ENCODE results near the gene GPC1. TPM values are rescaled to one million over a fixed set of nuclear protein-coding genes. Genes with fewer than 3 reads are reported as not detected.

GPC1 gene
- total and polyA plus RNA-seq, 2 of the 4 experiments (the other 2 are of a cell fraction) = 16.0 to 211 TPM

DNA sequence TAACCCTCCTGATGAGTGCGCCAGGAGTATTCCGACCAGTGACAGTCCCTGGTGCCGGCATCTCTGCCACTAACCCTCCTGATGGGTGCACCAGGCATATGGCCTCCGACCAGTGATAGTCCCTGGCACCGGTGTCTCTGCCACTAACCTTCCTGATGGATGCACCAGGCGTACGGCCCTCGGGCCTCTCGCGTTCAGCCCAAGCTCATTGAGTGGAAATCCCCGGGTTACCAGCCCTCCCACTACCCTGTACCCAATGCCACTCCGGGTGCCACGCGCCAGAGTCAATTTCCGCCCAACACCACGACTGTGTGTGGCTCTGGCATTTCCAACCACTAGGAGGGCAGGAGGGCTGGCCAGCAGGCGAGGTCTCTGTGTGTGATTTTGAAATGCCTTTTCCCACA is 11.7 kb upstream of the GPC1 start:
- ChIA-PET CTCF (interaction anchor here (1.3 kb wide), 1 partner anchor 11 kb away, joined by 3 read pairs; no protein-coding TSS in a partner anchor), POLR2A (ENCODE audit: unreplicated experiment) (no interaction called here)
- H2BK20ac ChIP-seq (ENCODE audit: low read depth, low read length) = no peak overlapping the region
- no peak overlapping the region for H3K4ac ChIP-seq (ENCODE audit: low read depth, low read length)
- no peak overlapping the region for H2AFZ ChIP-seq (replicated peaks; ENCODE audit: low read length, poor library complexity)
- H3K4me2 ChIP-seq (ENCODE audit: low read depth, low read length) = no peak overlapping the region
- H3K27me3 ChIP-seq (ENCODE audit: control insufficient read depth, insufficient read depth, low read length) = no peaks in the 10 kb centered on the region
- H3K14ac ChIP-seq (replicated peaks; ENCODE audit: low read depth, low read length) = no peak overlapping the region
- TF ChIP-seq MAZ (IDR thresholded peaks at IDR 0.05; ENCODE audit: borderline replicate concordance, low read depth, low read length) = no peak
- no peak for TF ChIP-seq RCOR1 (IDR thresholded peaks at IDR 0.05; ENCODE audit: insufficient replicate concordance, low read length)
- TF ChIP-seq, protein P1, sequence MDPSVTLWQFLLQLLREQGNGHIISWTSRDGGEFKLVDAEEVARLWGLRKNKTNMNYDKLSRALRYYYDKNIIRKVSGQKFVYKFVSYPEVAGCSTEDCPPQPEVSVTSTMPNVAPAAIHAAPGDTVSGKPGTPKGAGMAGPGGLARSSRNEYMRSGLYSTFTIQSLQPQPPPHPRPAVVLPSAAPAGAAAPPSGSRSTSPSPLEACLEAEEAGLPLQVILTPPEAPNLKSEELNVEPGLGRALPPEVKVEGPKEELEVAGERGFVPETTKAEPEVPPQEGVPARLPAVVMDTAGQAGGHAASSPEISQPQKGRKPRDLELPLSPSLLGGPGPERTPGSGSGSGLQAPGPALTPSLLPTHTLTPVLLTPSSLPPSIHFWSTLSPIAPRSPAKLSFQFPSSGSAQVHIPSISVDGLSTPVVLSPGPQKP (IDR thresholded peaks at IDR 0.05; ENCODE audit: borderline replicate concordance, low read depth, low read length) = no peak
- no peak for TF ChIP-seq FOS (IDR thresholded peaks at IDR 0.05; ENCODE audit: low read depth, low read length)
- TF ChIP-seq, protein P2, sequence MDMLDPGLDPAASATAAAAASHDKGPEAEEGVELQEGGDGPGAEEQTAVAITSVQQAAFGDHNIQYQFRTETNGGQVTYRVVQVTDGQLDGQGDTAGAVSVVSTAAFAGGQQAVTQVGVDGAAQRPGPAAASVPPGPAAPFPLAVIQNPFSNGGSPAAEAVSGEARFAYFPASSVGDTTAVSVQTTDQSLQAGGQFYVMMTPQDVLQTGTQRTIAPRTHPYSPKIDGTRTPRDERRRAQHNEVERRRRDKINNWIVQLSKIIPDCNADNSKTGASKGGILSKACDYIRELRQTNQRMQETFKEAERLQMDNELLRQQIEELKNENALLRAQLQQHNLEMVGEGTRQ (IDR thresholded peaks at IDR 0.05; ENCODE audit: low read depth, low read length) = no peak
- TF ChIP-seq, protein P3, sequence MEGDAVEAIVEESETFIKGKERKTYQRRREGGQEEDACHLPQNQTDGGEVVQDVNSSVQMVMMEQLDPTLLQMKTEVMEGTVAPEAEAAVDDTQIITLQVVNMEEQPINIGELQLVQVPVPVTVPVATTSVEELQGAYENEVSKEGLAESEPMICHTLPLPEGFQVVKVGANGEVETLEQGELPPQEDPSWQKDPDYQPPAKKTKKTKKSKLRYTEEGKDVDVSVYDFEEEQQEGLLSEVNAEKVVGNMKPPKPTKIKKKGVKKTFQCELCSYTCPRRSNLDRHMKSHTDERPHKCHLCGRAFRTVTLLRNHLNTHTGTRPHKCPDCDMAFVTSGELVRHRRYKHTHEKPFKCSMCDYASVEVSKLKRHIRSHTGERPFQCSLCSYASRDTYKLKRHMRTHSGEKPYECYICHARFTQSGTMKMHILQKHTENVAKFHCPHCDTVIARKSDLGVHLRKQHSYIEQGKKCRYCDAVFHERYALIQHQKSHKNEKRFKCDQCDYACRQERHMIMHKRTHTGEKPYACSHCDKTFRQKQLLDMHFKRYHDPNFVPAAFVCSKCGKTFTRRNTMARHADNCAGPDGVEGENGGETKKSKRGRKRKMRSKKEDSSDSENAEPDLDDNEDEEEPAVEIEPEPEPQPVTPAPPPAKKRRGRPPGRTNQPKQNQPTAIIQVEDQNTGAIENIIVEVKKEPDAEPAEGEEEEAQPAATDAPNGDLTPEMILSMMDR (conservative IDR thresholded peaks at IDR 0.05; ENCODE audit: low read depth, low read length) = no peak
- no peak for TF ChIP-seq SMC3 (IDR thresholded peaks at IDR 0.05; ENCODE audit: low read depth, low read length)
- TF ChIP-seq MXI1 (IDR thresholded peaks at IDR 0.05; ENCODE audit: borderline replicate concordance, low read depth, low read length) = no peak
- TF ChIP-seq RFX5 (IDR thresholded peaks at IDR 0.05; ENCODE audit: low read depth, low read length) = no peak
- TF ChIP-seq MAFK (IDR thresholded peaks at IDR 0.05; ENCODE audit: low read depth, low read length) = no peak
- TF ChIP-seq NFE2L2 (IDR thresholded peaks at IDR 0.05; ENCODE audit: low read depth, low read length) = no peak
- no peak for TF ChIP-seq RAD21 (IDR thresholded peaks at IDR 0.05; ENCODE audit: low read length)
- TF ChIP-seq BHLHE40 (IDR thresholded peaks at IDR 0.05; ENCODE audit: low read depth, low read length) = no peak
- TF ChIP-seq CEBPB (IDR thresholded peaks at IDR 0.05; ENCODE audit: low read depth, low read length) = no peak
- no peak for TF ChIP-seq CHD1 (IDR thresholded peaks at IDR 0.05; ENCODE audit: low read depth, low read length)
- TF ChIP-seq POLR2A (IDR thresholded peaks at IDR 0.05; ENCODE audit: low read depth, low read length) = no peak
- peaks cover 2% of the 10 kb centered on the region; the same call in 1 of the 2 replicates for H3K4me1 ChIP-seq (ENCODE audit: control insufficient read depth, insufficient read depth, low read length)
- no peak for ATAC-seq (ENCODE audit: low read depth)
- no peak overlapping the region for H3K18ac ChIP-seq (ENCODE audit: low read depth, low read length)
- no peaks in the 10 kb centered on the region for H3K9me1 ChIP-seq (ENCODE audit: insufficient read depth, low read length)
- no peak overlapping the region for H4K5ac ChIP-seq (ENCODE audit: low read depth, low read length)
- H4K8ac ChIP-seq (ENCODE audit: low read depth in 2 of 2, low read length in 2 of 2) = no peak overlapping the region
- no TSS peak for BruUV-seq (replicated peaks)
- H3K23ac ChIP-seq (ENCODE audit: low read depth, low read length) = no peak overlapping the region
- H4K20me1 ChIP-seq (ENCODE audit: insufficient read depth, low read length) = no peaks in the 10 kb centered on the region
- H3K9me3 ChIP-seq (ENCODE audit: control insufficient read depth, insufficient read depth, low read length) = peaks cover 13% of the 10 kb centered on the region
- no peak overlapping the region for H2BK120ac ChIP-seq (ENCODE audit: low read depth, low read length)
- H3K4me3 ChIP-seq (ENCODE audit: insufficient read depth, low read depth, low read length) = no peak overlapping the region
- in situ Hi-C loops (cut with MboI; ENCODE audit: low sequenced_read_pairs) = no loop called here
- no peak overlapping the region for H3K9ac ChIP-seq (ENCODE audit: low read depth, low read length)
- H3K56ac ChIP-seq (ENCODE audit: extremely low read depth, insufficient read depth, low read length) = no peak overlapping the region
- no peaks in the 10 kb centered on the region for H3K36me3 ChIP-seq (ENCODE audit: control insufficient read depth, insufficient read depth, low read length)
- no peak overlapping the region for H3K27ac ChIP-seq (ENCODE audit: insufficient read depth, low read length)
- no peak overlapping the region for H2BK15ac ChIP-seq (ENCODE audit: low read depth, low read length)
- WGBS, 2 experiments (ENCODE audit: extremely low coverage in 2 of 2, insufficient read length in 1 of 2) = 89% methylated on average over 5 of the region's 17 CpGs; no CpG with 5 or more reads in 1 of the 2 experiments
- H2BK5ac ChIP-seq (ENCODE audit: low read depth, low read length, poor library complexity, severe bottlenecking) = no peak overlapping the region
- intact Hi-C loops (cut with micrococcal nuclease) = no loop called here
- dilution Hi-C loops (cut with HindIII; ENCODE audit: low sequenced_read_pairs, unreplicated experiment) = no loop called here
- H2AK5ac ChIP-seq (ENCODE audit: low read depth, low read length) = no peak overlapping the region
- H2AK9ac ChIP-seq (replicated peaks; ENCODE audit: low read depth, low read length, poor library complexity) = no peak overlapping the region
- no peak for DNase-seq
- H3K79me1 ChIP-seq (ENCODE audit: low read depth in 1 of 2, low read length in 2 of 2) = no peaks in the 10 kb centered on the region
- H4K91ac ChIP-seq (ENCODE audit: insufficient read depth, low read depth, low read length) = no peak overlapping the region
